ENCODE measurements around the gene CHPF.

The CHPF gene

DNA sequence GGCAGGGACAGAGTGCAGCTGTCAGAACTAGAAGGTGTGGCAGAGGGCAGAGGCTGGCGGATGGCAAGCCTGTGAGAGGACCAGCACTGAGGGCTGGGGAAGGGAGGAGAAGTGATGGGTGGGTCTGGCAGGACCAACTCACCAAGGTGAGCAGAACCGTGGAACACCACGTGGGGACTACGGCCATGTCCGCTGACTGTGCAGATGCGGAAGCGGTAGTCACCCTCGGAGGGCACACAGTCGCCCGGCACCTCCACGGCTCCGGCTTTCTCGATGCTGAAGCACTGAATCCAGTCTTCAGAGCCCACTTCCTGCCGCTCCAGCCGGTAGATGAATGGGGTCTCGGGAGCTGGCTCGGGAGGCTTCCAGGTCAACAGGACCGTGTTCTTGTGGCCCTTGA, 23.5 kb upstream of the CHPF start:
- Histone ChIP-seq H3K27me3 (ENCODE audit: control insufficient read depth, insufficient read depth, low read length, poor library complexity, severe bottlenecking) (peaks cover 15% of the 10 kb centered on the region), H3K4me1 (ENCODE audit: control insufficient read depth, insufficient read depth, low read length) (peaks cover 7% of the 10 kb centered on the region), H3K4me3 (ENCODE audit: insufficient read depth, low read depth, low read length) (no peak overlapping the region), H3K9me3 (ENCODE audit: control insufficient read depth, low read length) (no peaks in the 10 kb centered on the region), H3K27ac (ENCODE audit: insufficient read depth, low read depth, low read length, poor library complexity, severe bottlenecking) (no peak overlapping the region), H3K36me3 (ENCODE audit: control insufficient read depth, insufficient read depth, low read length) (peaks cover 3% of the 10 kb centered on the region)
- 92 to 93% methylated on average over 18 of the region's 18 CpGs for WGBS, 2 experiments

GRCh38 chr2:219566640-219567039, 23.0 kb upstream of the CHPF start:
- H3K4me1 ChIP-seq (ENCODE audit: control insufficient read depth, insufficient read depth, low read length) = peaks cover 8% of the 10 kb centered on the region
- WGBS, 2 experiments = 86 to 87% methylated on average over 11 of the region's 11 CpGs
- H3K27ac ChIP-seq (ENCODE audit: insufficient read depth, low read depth, low read length, poor library complexity, severe bottlenecking) = no peak overlapping the region
- H3K27me3 ChIP-seq (ENCODE audit: control insufficient read depth, insufficient read depth, low read length, poor library complexity, severe bottlenecking) = peaks cover 15% of the 10 kb centered on the region
- no peak overlapping the region for H3K4me3 ChIP-seq (ENCODE audit: insufficient read depth, low read depth, low read length)
- H3K9me3 ChIP-seq (ENCODE audit: control insufficient read depth, low read length) = no peaks in the 10 kb centered on the region
- H3K36me3 ChIP-seq (ENCODE audit: control insufficient read depth, insufficient read depth, low read length) = peaks cover 3% of the 10 kb centered on the region

DNA sequence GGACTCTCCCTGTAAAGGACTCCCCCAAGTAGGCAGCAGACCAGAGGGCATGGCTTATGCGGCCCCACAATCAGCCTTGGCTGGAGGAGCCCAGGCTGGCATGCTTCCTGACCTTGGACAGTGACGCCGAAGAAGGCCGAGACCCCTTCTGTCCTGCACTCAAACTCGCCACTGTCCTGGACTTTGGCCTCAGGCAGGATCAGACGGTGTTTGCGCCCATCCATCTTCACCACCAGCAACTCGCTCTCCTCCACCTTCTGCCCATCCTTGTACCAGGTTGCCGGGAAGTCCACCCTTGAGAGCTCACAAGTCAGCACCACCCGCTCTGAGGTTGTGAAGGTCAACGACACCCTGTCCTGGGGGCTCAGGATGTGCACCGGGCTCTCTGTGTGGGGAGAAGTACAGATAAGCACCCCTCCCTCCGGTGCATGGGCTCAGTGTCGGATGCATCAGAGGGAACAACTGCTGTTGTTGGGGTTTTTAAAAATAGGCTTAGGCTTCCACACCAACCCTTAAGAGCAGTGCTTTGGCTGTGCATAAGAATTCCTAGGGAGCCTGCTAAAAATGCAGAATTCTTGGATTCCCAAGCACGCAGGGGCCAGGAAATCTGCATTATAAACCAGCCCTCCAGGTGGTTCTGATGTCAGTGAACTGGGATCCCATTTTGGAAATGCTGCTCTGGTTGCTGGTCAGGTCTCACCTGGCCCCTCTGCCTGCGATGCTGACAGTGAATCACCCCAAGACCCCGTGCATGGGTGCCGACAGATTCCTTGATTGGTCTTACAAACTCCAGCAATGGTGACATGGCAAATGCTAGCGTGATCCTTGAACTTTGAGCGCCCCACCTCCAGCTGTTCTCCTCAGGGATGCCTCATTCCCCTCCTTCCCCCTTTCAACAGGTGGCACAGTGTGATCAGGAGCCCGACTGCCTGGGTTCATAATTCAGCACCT, 21.8 kb upstream of the CHPF start:
- no peak overlapping the region for H3K27ac ChIP-seq (ENCODE audit: insufficient read depth, low read depth, low read length, poor library complexity, severe bottlenecking)
- peaks cover 10% of the 10 kb centered on the region for H3K27me3 ChIP-seq (ENCODE audit: control insufficient read depth, insufficient read depth, low read length, poor library complexity, severe bottlenecking)
- 63 to 64% methylated on average over 21 of the region's 21 CpGs for WGBS, 2 experiments
- H3K36me3 ChIP-seq (ENCODE audit: control insufficient read depth, insufficient read depth, low read length) = peaks cover 3% of the 10 kb centered on the region
- no peaks in the 10 kb centered on the region for H3K9me3 ChIP-seq (ENCODE audit: control insufficient read depth, low read length)
- no peak overlapping the region for H3K4me3 ChIP-seq (ENCODE audit: insufficient read depth, low read depth, low read length)
- peaks cover 6% of the 10 kb centered on the region for H3K4me1 ChIP-seq (ENCODE audit: control insufficient read depth, insufficient read depth, low read length)

DNA sequence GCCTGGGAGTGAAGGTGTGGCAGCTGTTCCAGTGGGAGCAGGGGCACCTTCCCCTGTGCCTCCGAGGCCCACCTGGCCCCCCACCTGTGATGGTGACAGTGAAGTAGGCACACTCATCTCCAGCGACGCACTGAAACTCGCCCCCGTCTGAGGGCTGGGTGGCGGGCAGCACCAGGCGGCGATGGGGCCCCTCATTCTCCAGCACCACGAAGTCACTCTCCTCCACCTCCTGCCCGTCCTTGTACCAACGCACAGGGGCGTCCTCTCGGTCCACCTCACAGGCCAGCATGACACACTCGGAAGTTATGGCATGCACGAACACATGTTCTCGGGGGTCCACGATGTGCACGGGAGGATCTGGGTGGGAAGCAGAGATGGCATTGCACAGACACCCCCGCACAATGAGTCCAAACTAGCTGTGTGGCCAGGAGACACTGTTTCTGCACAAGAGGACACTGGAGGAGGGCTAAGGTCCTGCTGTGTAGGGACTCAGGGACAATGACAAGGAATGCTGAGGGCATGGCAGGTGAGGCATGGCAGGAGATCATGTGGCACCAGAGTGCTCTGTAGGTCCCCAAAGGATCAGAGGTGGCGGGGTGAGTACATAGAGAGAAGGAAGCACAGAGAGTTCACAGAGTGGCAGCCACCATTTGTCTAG, 19.8 kb upstream of the CHPF start:
- WGBS, 2 experiments = 94 to 95% methylated on average over 20 of the region's 20 CpGs
- H3K4me1 ChIP-seq (ENCODE audit: control insufficient read depth, insufficient read depth, low read length) = peaks cover 6% of the 10 kb centered on the region
- H3K27me3 ChIP-seq (ENCODE audit: control insufficient read depth, insufficient read depth, low read length, poor library complexity, severe bottlenecking) = no peaks in the 10 kb centered on the region
- no peak overlapping the region for H3K27ac ChIP-seq (ENCODE audit: insufficient read depth, low read depth, low read length, poor library complexity, severe bottlenecking)
- no peak overlapping the region for H3K4me3 ChIP-seq (ENCODE audit: insufficient read depth, low read depth, low read length)
- peaks cover 3% of the 10 kb centered on the region for H3K36me3 ChIP-seq (ENCODE audit: control insufficient read depth, insufficient read depth, low read length)
- no peaks in the 10 kb centered on the region for H3K9me3 ChIP-seq (ENCODE audit: control insufficient read depth, low read length)

GRCh38 chr2:219562049-219563020, 18.7 kb upstream of the CHPF start:
- Histone ChIP-seq H3K4me1 (ENCODE audit: control insufficient read depth, insufficient read depth, low read length) (peaks cover 6% of the 10 kb centered on the region), H3K27ac (ENCODE audit: insufficient read depth, low read depth, low read length, poor library complexity, severe bottlenecking) (no peak overlapping the region), H3K9me3 (ENCODE audit: control insufficient read depth, low read length) (no peaks in the 10 kb centered on the region), H3K4me3 (ENCODE audit: insufficient read depth, low read depth, low read length) (no peak overlapping the region), H3K27me3 (ENCODE audit: control insufficient read depth, insufficient read depth, low read length, poor library complexity, severe bottlenecking) (no peaks in the 10 kb centered on the region), H3K36me3 (ENCODE audit: control insufficient read depth, insufficient read depth, low read length) (peaks cover 3% of the 10 kb centered on the region)
- 86% methylated on average over 35 of the region's 35 CpGs for WGBS, 2 experiments

GRCh38 chr2:219561179-219562048, 17.8 kb upstream of the CHPF start:
- Histone ChIP-seq H3K36me3 (ENCODE audit: control insufficient read depth, insufficient read depth, low read length) (peaks cover 3% of the 10 kb centered on the region), H3K4me3 (ENCODE audit: insufficient read depth, low read depth, low read length) (no peak overlapping the region), H3K27ac (ENCODE audit: insufficient read depth, low read depth, low read length, poor library complexity, severe bottlenecking) (no peak overlapping the region), H3K27me3 (ENCODE audit: control insufficient read depth, insufficient read depth, low read length, poor library complexity, severe bottlenecking) (no peaks in the 10 kb centered on the region), H3K9me3 (ENCODE audit: control insufficient read depth, low read length) (no peaks in the 10 kb centered on the region), H3K4me1 (ENCODE audit: control insufficient read depth, insufficient read depth, low read length) (peaks cover 6% of the 10 kb centered on the region)
- 83 to 87% methylated on average over 24 of the region's 24 CpGs for WGBS, 2 experiments

DNA sequence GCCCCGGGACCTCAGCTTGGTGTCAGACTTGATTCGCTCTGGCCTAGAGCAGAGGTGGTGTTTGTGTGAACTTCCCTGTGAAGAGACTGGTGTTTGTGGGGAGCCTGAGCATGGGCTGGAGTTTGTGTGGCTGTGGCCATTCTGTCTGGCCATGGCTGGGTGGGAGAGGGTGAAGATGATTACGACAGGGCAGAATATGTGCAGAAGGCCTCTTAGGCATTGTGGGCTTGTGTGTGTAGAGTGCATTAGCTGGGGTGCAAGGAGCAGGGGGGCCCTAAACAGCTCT, 17.2 kb upstream of the CHPF start:
- Histone ChIP-seq H3K27ac (ENCODE audit: insufficient read depth, low read depth, low read length, poor library complexity, severe bottlenecking) (no peak overlapping the region), H3K4me1 (ENCODE audit: control insufficient read depth, insufficient read depth, low read length) (peaks cover 6% of the 10 kb centered on the region), H3K4me3 (ENCODE audit: insufficient read depth, low read depth, low read length) (no peak overlapping the region), H3K9me3 (ENCODE audit: control insufficient read depth, low read length) (no peaks in the 10 kb centered on the region), H3K36me3 (ENCODE audit: control insufficient read depth, insufficient read depth, low read length) (peaks cover 3% of the 10 kb centered on the region), H3K27me3 (ENCODE audit: control insufficient read depth, insufficient read depth, low read length, poor library complexity, severe bottlenecking) (no peaks in the 10 kb centered on the region)
- 79% methylated on average over 3 of the region's 3 CpGs for WGBS, 2 experiments

DNA sequence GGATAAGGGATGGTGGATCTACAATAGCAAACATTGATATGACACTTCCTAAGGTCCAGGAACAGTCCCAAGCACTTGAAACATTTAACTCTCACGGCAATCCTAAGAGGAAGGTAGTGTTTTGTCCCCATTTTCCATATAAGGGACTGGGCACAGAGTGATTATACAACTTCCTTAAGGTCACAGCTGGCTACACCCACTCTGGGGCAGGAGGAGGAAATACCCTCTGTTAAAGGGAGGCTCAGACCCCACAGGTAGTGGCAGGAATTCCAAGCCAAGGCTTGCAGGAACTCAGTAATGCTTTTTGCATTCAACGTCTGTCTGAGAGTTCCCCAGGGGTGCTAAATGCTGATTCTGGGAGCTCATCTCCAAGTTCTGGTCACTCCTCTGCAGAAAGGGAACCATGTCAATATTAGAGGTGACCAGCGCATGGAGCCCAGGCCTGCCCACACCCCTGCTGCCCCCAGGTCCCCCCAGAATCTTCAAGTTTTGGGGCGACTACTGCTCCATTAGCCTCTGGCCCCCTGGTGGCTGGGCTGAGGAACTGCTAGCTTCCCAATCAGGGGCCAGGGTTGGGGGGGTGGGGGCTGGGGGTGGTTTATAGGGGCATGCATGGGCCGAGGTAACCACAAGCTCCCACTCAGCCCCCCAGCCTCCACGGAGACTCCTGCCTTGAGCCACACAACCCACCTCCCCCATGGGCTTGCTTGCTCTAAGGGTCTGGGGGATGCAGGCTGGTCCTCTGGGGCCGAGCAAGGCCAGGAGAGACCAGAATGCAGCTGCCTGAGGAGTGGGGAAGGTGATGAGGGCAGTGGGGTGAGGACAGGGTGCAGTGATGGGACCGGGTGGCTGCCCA, 16.7 kb upstream of the CHPF start:
- Histone ChIP-seq H3K9me3 (ENCODE audit: control insufficient read depth, low read length) (no peaks in the 10 kb centered on the region), H3K27ac (ENCODE audit: insufficient read depth, low read depth, low read length, poor library complexity, severe bottlenecking) (no peak overlapping the region), H3K27me3 (ENCODE audit: control insufficient read depth, insufficient read depth, low read length, poor library complexity, severe bottlenecking) (no peaks in the 10 kb centered on the region), H3K4me3 (ENCODE audit: insufficient read depth, low read depth, low read length) (no peak overlapping the region), H3K36me3 (ENCODE audit: control insufficient read depth, insufficient read depth, low read length) (peaks cover 3% of the 10 kb centered on the region), H3K4me1 (ENCODE audit: control insufficient read depth, insufficient read depth, low read length) (peaks cover 6% of the 10 kb centered on the region)
- whole genome bisulfite sequencing, 2 experiments = 51 to 53% methylated on average over 8 of the region's 8 CpGs

All from ectodermal cell (in vitro differentiated cells).